ENCODE results near the gene INIP. TPM values are rescaled to one million over a fixed set of nuclear protein-coding genes. Genes with fewer than 3 reads are reported as not detected.

INIP gene
- total RNA-seq, 2 experiments from 2014 or later, result 23.2 to 34.4 TPM

DNA sequence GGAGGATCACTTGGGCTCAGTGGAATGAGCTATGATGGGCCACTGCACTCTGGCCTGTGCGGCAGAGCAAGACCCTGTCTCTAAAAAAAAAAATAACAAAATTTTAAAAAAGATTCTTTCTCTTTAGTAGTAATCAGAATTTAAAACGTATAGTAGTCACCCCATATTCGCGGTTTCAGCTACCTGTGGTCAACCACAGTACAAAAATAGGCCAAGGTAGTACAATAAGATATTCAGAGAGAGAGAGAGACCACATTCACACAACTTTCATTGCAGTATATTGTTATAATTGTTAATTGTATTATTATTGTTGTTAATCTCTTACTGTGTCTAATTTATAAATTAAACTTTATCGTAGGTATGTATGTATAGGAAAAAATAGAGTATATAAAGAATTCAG is 18.7 kb downstream of the INIP start:
- Histone ChIP-seq H3K4me1 (ENCODE audit: insufficient read depth, low read length, poor library complexity, severe bottlenecking) (peaks cover 6% of the 10 kb centered on the region), H3K36me3 (ENCODE audit: insufficient read depth, low read length) (peaks cover 78% of the 10 kb centered on the region), H4K20me1 (ENCODE audit: insufficient read depth, low read length) (no peaks in the 10 kb centered on the region), H3K9me3 (ENCODE audit: low read length) (no peaks in the 10 kb centered on the region), H3K9me2 (ENCODE audit: insufficient read depth, low read length) (no peaks in the 10 kb centered on the region), H3K4me2 (ENCODE audit: low read length) (no peak overlapping the region), H3K79me2 (ENCODE audit: insufficient read depth, low read depth, low read length) (peaks cover 21% of the 10 kb centered on the region; the same call in 1 of the 2 replicates), H3K27ac (ENCODE audit: low read depth, low read length, poor library complexity, severe bottlenecking) (no peak overlapping the region), H3K4me3 (ENCODE audit: low read depth, low read length, poor library complexity, severe bottlenecking) (no peak overlapping the region), H2AFZ (ENCODE audit: low read length) (no peak overlapping the region)
- intact Hi-C loops (cut with micrococcal nuclease; ENCODE audit: unreplicated experiment), result no loop called here
- no TSS peak for BruUV-seq (replicated peaks)
- DNase-seq (ENCODE audit: low spot score), result no peak
- POLR2A ChIA-PET, result no interaction called here
- TF ChIP-seq, protein P1, sequence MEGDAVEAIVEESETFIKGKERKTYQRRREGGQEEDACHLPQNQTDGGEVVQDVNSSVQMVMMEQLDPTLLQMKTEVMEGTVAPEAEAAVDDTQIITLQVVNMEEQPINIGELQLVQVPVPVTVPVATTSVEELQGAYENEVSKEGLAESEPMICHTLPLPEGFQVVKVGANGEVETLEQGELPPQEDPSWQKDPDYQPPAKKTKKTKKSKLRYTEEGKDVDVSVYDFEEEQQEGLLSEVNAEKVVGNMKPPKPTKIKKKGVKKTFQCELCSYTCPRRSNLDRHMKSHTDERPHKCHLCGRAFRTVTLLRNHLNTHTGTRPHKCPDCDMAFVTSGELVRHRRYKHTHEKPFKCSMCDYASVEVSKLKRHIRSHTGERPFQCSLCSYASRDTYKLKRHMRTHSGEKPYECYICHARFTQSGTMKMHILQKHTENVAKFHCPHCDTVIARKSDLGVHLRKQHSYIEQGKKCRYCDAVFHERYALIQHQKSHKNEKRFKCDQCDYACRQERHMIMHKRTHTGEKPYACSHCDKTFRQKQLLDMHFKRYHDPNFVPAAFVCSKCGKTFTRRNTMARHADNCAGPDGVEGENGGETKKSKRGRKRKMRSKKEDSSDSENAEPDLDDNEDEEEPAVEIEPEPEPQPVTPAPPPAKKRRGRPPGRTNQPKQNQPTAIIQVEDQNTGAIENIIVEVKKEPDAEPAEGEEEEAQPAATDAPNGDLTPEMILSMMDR (conservative IDR thresholded peaks at IDR 0.05; ENCODE audit: low read length), result no peak
- no peak for TF ChIP-seq EZH2phosphoT487 (IDR thresholded peaks at IDR 0.05; ENCODE audit: borderline replicate concordance, low read depth, low read length)
- CTCF ChIA-PET (ENCODE audit: unreplicated experiment), result interaction anchor here (0.5 kb wide), 1 partner anchor 204 kb away, joined by 3 read pairs; no protein-coding TSS in a partner anchor

DNA sequence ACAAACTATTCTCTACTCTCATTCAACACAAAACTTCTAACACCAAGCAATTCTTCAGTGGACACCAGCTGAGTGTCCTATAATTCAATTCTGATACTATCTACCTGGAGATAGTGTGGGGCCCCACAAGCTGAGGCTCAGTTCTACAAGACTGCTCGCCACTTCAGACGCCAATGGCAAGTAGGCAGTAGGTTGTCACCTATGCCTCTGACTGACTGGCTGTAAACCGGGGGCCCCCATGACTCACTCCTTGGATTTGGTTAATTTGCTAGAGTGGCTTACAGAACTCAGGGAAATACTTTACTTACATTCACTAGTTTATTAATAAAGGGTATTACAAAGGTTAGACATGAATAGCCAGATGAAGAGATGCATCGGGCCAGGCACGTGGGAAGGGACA is 21.5 kb downstream of the INIP start:
- no peak for TF ChIP-seq EZH2phosphoT487 (IDR thresholded peaks at IDR 0.05; ENCODE audit: borderline replicate concordance, low read depth, low read length)
- TF ChIP-seq, protein P1 (conservative IDR thresholded peaks at IDR 0.05; ENCODE audit: low read length), result no peak
- no peak overlapping the region for H2AFZ ChIP-seq (ENCODE audit: low read length)

DNA sequence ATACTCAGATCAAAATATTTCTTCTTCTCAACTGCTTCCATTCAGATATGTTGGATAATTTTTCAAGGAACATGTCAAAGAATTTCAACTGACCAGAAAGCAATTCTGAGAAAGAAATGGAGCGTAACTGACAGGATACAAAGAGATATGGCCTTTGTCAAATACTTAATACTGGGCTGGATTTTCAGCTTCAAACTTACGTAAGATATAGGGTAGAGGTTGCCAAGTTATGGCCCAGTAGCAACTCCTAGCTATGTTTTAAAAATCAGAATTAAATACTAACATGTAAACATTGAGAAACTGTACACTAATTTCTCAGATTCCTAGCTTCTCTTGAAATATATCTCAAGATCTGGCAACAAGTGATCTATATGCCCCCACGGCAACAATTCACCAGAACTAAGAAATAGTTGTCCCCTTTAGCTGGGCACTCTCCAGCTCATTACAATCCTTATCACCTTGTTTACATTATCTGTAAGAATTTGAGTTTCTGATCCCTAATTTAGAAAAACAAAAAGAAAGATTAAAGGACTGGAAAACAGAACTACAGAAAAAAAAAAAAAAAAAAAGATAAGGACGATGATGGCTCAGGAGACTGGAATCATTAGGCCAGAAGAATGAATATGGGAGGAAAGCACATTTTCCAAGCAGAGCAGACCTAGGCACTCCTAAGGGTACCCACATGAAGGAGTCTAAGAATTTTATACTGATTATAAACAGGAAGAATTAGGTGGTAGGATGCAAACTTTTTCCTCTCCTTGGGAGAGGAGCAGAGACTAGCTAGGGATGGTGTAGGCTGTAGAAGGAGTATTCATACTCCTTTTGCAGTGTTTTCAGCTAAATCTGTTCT is 23.0 kb downstream of the INIP start:
- DNase-seq (ENCODE audit: low spot score), result no peak
- ChIA-PET POLR2A (interaction anchor here (0.5 to 1.7 kb wide), 4 partner anchors 17 to 610 kb away, joined by 3 to 5 read pairs (median 4); no protein-coding TSS in a partner anchor), CTCF (ENCODE audit: unreplicated experiment) (no interaction called here)
- Histone ChIP-seq H2AFZ (ENCODE audit: low read length) (no peak overlapping the region), H3K27ac (ENCODE audit: low read depth, low read length, poor library complexity, severe bottlenecking) (no peak overlapping the region), H3K79me2 (ENCODE audit: insufficient read depth, low read depth, low read length) (0 out of 2 replicates have a peak, but pooled peaks cover 11% of the 10 kb centered on the region), H3K4me1 (ENCODE audit: insufficient read depth, low read length, poor library complexity, severe bottlenecking) (peaks cover 6% of the 10 kb centered on the region), H3K4me3 (ENCODE audit: low read depth, low read length, poor library complexity, severe bottlenecking) (no peak overlapping the region), H3K36me3 (ENCODE audit: insufficient read depth, low read length) (peaks cover 86% of the 10 kb centered on the region), H4K20me1 (ENCODE audit: insufficient read depth, low read length) (no peaks in the 10 kb centered on the region), H3K9me3 (ENCODE audit: low read length) (no peaks in the 10 kb centered on the region), H3K9me2 (ENCODE audit: insufficient read depth, low read length) (no peaks in the 10 kb centered on the region), H3K4me2 (ENCODE audit: low read length) (no peak overlapping the region)
- BruUV-seq (replicated peaks), result no TSS peak
- intact Hi-C loops (cut with micrococcal nuclease; ENCODE audit: unreplicated experiment), result no loop called here
- no peak for TF ChIP-seq EZH2phosphoT487 (IDR thresholded peaks at IDR 0.05; ENCODE audit: borderline replicate concordance, low read depth, low read length)
- TF ChIP-seq, protein P1 (conservative IDR thresholded peaks at IDR 0.05; ENCODE audit: low read length), result no peak

More for the DNA sequence above, 21.5 kb downstream of the INIP start:
- no TSS peak for BruUV-seq (replicated peaks)
- Histone ChIP-seq H3K4me1 (ENCODE audit: insufficient read depth, low read length, poor library complexity, severe bottlenecking) (peaks cover 6% of the 10 kb centered on the region), H3K4me3 (ENCODE audit: low read depth, low read length, poor library complexity, severe bottlenecking) (no peak overlapping the region), H3K4me2 (ENCODE audit: low read length) (no peak overlapping the region), H3K36me3 (ENCODE audit: insufficient read depth, low read length) (peaks cover 84% of the 10 kb centered on the region), H4K20me1 (ENCODE audit: insufficient read depth, low read length) (no peaks in the 10 kb centered on the region), H3K79me2 (ENCODE audit: insufficient read depth, low read depth, low read length) (0 out of 2 replicates have a peak, but pooled peaks cover 11% of the 10 kb centered on the region), H3K9me3 (ENCODE audit: low read length) (no peaks in the 10 kb centered on the region), H3K9me2 (ENCODE audit: insufficient read depth, low read length) (no peaks in the 10 kb centered on the region), H3K27ac (ENCODE audit: low read depth, low read length, poor library complexity, severe bottlenecking) (no peak overlapping the region)
- intact Hi-C loops (cut with micrococcal nuclease; ENCODE audit: unreplicated experiment), result no loop called here
- ChIA-PET POLR2A (no interaction called here), CTCF (ENCODE audit: unreplicated experiment) (interaction anchor here (0.6 kb wide), 1 partner anchor 335 kb away, joined by 3 read pairs; no protein-coding TSS in a partner anchor)
- DNase-seq (ENCODE audit: low spot score), result no peak
